HG03108 (cell line): Measurements from ENCODE around the gene KRT28.
"Not testable (repeated sequence)": the region's sequence is repeated elsewhere in the genome, so short reads cannot be mapped to it uniquely, and the experiment has no call there.

Experiments used
- ATAC-seq: cut with Tn5 transposase; IDR thresholded peaks from one replicate; pipeline ENCODE4 v1.9.1; 2021; ENCODE audit warnings: moderate library complexity; ENCODE audit not compliant: unreplicated experiment

KRT28 gene

DNA sequence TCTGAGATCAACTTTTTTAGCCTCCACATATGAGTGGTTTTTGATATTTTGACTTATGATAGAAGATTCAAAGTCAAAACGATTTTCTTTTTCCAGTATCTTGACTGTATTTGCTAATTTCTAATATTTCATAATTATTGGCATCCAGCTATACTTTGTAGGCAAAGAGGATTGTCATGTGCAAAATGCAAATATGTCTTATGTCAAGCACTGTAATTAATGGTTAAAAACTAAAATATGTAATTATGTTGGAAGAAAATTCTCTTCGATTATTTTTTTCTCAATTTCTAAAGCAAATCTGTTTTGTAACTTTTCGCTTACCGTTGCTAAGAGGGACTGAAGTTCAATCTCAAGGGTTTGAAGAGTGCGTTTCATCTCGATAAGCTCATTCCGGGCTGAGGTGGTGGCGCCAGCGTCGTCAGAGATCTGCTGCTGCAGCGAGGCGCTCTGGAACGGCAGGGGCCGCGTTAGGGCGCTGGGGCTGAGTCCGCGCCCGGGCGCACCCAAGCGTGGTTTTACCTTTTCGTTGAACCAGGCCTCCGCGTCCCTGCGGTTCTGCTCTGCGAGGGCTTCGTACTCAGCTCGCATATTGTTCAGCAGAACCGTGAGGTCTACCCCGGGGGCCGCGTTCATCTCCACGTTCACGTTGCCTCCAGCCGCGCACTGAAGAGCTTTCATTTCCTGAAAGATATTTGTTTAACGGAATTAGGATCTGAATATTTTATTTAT, 20.4 kb downstream of the KRT28 start:
- no peak for ATAC-seq

DNA sequence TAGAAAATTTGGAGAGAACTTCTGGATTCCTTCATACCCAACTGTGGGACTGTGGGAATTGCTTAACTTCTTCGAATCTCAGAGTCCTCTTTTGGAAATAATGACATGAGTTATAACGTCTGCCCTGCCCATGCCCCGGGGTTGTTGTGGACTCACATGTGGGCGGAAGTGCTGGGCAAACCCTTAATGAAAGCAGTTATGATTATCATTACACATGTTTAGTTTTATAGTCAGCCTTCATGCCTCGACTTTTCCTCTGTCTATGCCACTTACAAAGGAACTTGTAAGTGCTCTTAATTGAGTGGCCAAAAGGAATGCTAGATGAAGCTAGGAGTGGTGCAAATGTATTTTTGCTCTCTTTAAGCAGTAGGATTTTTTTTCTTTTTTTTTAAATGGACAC, 21.3 kb downstream of the KRT28 start:
- ATAC-seq, result no peak

DNA sequence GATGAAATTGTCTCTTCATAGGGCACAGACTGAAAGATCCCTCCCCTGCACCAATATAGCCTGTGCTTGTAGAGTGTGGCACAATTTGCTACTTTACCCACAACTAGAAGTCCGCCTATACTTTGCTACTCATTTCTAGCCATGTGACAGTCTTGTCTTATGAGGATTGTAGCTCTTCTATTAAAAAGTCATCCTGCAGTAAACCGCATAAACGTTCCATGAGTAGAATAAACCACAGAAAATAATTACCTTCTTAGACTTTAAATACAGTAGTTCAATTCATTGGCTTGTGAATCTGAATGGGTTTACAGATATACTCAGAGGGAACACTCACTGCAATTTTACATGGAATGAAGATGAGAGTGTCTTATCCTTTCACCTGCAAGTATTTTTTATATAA, 21.8 kb downstream of the KRT28 start:
- ATAC-seq, result no peak

DNA sequence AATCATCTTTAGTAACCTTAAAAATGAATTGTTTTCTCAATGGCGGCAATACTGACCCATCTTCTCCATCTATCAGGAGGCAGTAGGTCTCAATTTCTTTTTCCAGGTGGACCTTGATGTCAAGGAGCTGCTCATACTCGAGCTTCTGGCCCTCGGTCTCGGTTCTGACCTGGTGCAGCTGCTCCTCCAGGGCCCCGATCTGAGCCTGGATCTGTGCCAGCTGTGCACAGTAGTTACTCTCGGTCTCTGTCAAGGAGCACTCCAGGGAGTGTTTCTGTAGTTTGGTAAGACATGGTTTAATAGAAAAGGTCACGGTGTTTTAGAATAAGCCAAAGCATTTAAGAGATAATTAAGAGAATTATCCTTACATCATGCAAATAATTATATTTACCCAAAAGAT, 22.3 kb downstream of the KRT28 start:
- ATAC-seq, result no peak

DNA sequence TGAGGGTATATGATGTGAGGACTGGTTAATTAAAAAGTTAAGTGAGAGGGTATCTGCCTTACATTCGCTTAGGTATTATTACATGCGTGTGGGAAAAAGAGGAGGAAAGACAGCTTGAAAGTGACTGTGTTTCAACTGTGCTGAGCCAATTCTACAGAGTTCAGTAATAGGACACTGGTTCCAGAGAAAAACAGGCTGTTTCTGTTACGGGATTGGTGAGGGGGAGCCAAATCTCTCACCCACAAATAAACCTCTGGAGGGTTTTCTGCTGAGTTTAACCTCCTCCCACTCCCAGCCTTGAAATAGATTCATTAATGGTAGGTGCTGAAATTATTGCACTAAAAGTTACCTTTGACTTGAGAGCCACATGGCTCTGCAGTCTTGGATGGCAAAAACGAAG, 23.8 kb downstream of the KRT28 start:
- ATAC-seq, result no peak

DNA sequence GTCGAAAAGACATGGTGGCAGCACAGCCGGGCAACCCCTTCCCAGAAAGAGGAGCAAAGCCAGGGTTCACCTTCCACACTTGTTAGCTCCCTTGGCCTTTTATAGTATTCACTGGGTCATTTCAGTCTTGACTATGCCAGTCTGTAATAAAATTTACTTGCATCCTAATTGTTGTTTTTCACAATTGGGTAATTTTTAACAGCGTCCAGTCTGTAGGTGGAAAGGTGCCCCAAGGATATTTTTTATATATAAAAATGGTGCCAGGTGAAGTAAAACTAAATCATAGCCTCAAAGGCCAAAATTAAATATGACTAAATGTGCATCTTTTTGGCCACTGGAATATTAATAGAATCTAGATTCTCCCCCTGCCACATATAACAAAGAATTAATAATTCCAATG, 27.7 kb downstream of the KRT28 start, which contains the start of gene KRT26:
KRT26 (minus strand) TSS at position 101 of the 400 bp plus-strand sequence; CDS start at position 13, 88 bp downstream.
- ATAC-seq, result no peak

DNA sequence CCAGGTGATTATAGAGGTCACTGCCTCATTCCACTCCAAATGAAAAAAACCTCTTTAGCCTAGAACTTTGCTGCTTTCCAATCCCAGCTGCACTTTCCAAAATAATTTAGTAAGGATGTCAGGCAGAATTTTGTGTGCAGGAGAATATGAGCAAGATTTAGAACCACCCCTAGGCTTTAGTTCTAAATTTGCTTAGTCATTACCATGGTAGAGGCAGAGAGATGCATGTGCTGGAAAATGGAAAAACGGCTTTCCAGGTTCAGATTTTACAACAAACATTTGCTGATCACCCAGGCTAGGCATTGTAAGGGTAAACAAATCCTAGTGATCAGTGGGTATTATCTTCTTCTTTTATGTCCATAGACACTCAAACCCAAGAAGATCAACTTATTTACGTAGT, 34.1 kb downstream of the KRT28 start:
- no peak for ATAC-seq

DNA sequence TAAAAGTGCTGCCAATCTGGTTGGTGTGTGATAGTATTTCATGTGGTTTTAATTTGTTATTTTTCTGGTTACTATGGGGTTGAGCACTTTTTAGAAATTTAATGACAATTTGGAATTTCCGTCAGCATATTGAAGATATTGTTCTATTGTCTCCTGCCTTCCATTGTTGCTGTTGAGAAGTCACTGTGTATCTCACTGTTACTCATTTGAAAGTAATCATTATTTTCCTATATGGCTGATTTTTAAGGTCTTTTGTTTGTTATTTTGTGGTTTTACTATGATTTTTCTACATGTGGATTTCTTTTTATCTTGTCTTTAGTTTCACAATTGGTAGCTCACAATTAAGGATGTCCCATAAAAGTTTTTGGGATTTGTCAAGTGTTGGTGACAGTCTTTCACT, 36.0 kb downstream of the KRT28 start:
- no peak for ATAC-seq

DNA sequence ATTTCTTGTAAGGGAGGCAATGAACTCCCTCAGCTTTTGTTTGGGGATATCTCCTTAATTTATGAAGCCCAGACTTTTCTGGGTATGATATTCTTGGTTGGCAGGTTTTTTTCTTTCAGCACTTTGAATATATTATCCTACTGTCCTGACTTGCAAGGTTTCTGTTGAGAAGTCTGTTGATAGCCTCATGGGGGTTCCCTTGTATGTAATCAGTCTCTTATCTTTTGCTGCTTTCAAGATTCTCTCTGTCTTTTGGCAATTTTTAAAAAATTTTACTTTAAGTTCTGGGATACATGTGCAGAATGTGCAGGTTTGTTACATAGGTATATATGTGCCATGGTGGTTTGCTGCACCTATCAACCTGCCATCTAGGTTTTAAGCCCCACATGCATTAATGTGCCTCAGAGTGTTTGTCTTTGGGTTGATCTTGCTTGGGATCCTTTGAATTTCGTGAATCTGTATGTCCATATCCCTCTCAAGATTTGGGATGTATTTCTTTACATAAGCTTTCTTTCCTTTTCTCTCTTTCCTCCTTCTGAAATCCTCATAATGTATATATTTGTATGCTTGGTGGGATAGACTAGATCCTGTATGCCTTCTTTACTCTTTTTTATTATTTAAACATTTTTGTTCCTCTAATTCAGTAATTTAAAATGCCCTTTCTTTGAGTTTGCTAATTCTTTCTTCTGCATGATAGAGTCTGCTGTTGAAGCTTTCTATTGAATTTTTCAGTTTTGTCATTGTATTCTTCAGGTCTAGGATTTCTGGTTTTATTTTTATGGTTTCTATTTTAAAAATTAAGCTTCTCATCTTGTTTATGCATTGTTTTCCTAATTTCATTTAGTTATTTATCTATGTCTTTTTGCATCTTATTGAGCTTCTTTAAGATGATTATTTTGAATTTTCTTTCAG, 39.4 kb downstream of the KRT28 start:
- ATAC-seq, result no peak

DNA sequence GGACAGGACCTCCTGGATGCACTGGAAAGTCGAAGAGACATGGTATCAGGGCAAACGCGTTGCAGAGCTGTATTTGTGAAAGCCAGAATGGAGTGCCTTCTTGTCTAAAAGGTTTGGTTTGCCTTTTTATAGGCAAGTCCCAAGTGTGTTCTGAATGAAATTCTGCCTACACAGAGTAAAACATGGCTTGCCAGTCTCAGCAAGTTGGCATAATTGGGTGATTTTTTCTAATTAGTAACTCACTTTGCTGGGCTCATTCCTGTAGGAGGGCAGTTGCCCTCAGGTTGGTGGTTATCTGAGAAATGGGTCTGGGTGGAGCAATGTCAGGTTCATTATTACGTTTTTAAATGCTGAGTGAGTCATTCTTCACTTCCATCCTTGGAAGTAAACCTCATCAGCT, 44.5 kb downstream of the KRT28 start, which contains the start of gene KRT25:
KRT25 (minus strand) TSS at position 101 of the 400 bp plus-strand sequence; CDS start at position 41, 60 bp downstream.
- ATAC-seq, result no peak

DNA sequence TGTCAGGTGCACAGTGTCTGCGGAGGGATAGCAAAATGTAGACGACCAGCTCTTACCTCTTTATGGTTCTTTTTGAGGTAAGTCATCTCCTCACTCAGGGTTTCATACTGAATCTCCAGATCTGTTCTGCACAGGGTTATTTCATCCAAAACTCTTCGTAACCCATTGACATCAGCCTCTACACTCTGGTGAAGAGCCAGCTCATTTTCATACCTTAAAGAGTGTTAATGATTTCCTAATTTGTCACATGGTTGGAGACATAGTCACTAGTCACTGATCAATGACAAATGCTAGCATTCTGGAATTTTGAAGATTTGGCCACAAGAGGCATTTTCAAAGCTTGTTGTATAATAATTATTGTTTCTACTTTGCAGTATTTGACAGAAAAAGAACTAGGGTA, 46.0 kb downstream of the KRT28 start:
- ATAC-seq, result no peak

DNA sequence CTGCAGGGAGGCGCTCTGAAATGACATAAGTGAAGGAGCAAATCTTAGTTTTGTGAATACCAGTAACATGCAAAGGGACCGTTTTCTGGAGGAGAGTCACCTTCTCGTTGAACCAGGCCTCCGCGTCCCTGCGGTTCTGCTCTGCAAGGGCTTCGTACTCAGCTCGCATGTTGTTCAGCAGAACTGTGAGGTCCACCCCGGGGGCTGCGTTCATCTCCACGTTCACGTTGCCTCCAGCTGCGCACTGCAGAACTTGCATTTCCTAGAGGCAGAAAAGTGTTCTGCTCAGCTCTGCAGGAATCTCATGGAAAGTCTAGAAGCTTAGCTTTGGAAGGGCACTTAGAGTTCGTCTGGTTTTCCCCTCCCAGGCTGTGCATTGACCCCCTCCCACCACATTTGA, 48.7 kb downstream of the KRT28 start:
- ATAC-seq, result no peak

DNA sequence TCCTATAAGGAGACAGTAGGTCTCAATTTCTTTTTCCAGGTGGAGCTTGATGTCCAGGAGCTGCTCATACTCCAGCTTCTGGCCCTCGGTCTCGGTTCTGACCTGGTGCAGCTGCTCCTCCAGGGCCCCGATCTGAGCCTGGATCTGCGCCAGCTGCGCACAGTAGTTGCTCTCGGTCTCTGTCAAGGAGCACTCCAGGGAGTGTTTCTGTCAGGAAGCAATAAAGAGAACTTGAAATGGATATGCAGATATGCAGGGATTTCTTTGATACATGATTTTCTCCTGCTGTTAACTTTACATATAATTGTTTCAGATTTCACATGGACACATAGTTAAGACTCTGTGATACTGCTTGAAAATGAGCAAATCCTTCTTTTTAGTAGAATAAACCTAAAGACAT, 49.4 kb downstream of the KRT28 start:
- no peak for ATAC-seq

DNA sequence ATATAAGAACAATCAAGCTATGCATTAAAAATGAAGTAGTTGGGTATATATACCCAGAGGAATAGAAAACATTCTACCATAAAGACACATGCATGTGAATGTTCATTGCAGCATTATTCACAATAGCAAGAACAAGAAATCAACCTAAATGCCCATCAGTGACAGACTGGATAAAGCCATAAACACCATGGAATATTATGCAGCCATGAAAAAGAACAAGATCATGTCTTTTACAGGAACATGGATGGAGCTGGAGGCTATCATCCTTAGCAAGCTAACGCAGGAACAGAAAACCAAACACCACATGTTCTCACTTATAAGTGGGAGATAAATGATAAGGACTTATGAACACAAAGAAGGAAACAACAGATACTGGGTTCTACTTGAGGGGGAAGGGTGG, 51.1 kb downstream of the KRT28 start:
- not testable (repeated sequence) for ATAC-seq
